GF-D8 (cell line): ENCODE measurements around the gene RACK1.

Experiments
- DNase-seq: peaks from one replicate; lab custom pipeline; 2025; lab: John Stamatoyannopoulos, UW

Gene RACK1

GRCh38 chr5:181259283-181259682 is 15.6 kb upstream of the RACK1 start:
- no peak for DNase-seq

GRCh38 chr5:181258576-181258975 is 14.9 kb upstream of the RACK1 start:
- DNase-seq = no peak

- DNase-seq = no peak
Measured at GRCh38 chr5:181255836-181256578, 12.3 kb upstream of the RACK1 start.

GRCh38 chr5:181255276-181255675 is 11.6 kb upstream of the RACK1 start:
- DNase-seq = no peak

- no peak for DNase-seq
Measured at GRCh38 chr5:181248277-181248676, 4.6 kb upstream of the RACK1 start.

- no peak for DNase-seq
Measured at GRCh38 chr5:181246276-181247049, 2.8 kb upstream of the RACK1 start.

GRCh38 chr5:181245427-181246275 is 1.9 kb upstream of the RACK1 start:
- DNase-seq = no peak

GRCh38 chr5:181243018-181243563 is 615 bp downstream of the RACK1 start:
- DNase-seq = no peak

- DNase-seq = no peak
Measured at GRCh38 chr5:181242031-181242451, 1.7 kb downstream of the RACK1 start.

- DNase-seq = no peak
Measured at GRCh38 chr5:181241393-181241975, 2.2 kb downstream of the RACK1 start.

GRCh38 chr5:181239062-181239663 is 4.5 kb downstream of the RACK1 start:
- DNase-seq = no peak

GRCh38 chr5:181237729-181238385 is 5.8 kb downstream of the RACK1 start:
- no peak for DNase-seq

GRCh38 chr5:181236954-181237641 is 6.6 kb downstream of the RACK1 start:
- no peak for DNase-seq

- no peak for DNase-seq
Measured at GRCh38 chr5:181236471-181236870, 7.2 kb downstream of the RACK1 start.

GRCh38 chr5:181235689-181236366 is 7.9 kb downstream of the RACK1 start:
- no peak for DNase-seq

GRCh38 chr5:181235323-181235688 is 8.4 kb downstream of the RACK1 start:
- DNase-seq = no peak

- DNase-seq = no peak
Measured at GRCh38 chr5:181234455-181235306, 9.0 kb downstream of the RACK1 start.

- no peak for DNase-seq
Measured at GRCh38 chr5:181233801-181234454, 9.8 kb downstream of the RACK1 start.
